HG03135 (cell line): Measurements from ENCODE around the gene TEX36.
"Not testable (repeated sequence)": the region's sequence is repeated elsewhere in the genome, so short reads cannot be mapped to it uniquely, and the experiment has no call there.

ENCODE experiments used
- ATAC-seq: cut with Tn5 transposase; IDR thresholded peaks from one replicate; pipeline ENCODE4 v1.9.1; 2021; ENCODE audit warnings: mild to moderate bottlenecking, moderate library complexity; ENCODE audit not compliant: unreplicated experiment

TEX36 gene

GRCh38 chr10:125683063-125683462 lies at the start of gene TEX36:
TEX36 (minus strand) TSS chr10:125683163; CDS start chr10:125682989, 174 bp downstream.
- no peak for ATAC-seq

DNA sequence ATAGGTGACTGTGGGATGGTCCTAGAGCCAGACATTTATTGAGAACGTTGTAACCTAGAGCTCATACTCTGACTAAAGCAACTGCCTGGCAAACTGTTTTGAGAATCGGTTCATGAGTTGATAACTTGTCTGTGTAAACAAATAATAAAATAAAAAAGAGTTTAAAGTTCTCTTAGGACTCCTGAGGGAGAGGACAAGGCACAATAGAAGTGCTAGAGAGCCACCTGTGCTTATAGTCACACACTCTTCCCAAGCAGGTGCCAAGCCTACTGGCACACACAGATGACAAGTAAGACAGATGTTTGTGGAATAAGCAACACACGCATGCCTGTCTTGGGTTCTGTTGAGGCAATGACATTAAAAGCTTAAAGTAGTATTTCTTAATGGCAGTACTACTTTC lies 44.5 kb upstream of the TEX36 start:
- no peak for ATAC-seq

- ATAC-seq, result no peak
Observed at GRCh38 chr10:125726914-125727313, 44.0 kb upstream of the TEX36 start.

DNA sequence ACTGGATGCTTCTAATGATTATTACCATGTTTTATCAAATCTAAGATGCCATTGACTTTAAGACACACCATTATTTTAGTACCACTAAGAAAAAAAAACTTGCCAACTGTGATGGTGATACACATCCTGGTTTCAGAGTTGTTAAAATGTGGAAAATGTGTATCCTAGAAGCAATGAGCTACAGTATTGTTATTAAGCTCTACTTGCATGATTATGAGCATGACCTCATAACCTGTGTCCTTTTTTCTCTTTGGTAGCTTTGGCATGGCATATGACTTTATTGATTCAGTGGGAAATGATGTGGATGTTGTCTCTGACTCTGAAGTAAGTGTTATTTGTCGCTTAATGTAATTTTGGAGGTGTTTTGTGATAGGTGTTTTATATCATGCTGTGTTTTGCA lies 39.8 kb upstream of the TEX36 start:
- ATAC-seq, result no peak

- ATAC-seq, result no peak
Observed at GRCh38 chr10:125721035-125721434, 38.1 kb upstream of the TEX36 start.

DNA sequence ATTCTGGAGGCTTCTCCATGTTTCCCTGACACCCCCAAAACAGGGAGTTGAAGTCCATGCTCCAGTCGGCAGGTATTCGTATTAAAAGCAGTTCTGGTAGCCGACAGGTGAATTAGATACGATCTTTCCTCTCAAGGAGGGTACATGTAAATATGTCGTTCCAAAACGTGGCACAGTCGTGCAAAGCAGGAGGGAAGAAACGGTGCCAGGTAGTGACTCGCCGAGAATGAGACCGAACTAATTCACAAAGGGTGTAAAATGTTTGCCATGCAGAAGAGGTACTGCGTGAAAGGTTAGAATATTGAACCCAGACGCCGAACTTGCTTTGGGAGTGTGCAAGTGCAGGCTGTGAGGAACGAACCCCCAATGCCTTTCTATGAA lies 37.0 kb upstream of the TEX36 start:
- no peak for ATAC-seq

GRCh38 chr10:125719173-125720001 lies 36.4 kb upstream of the TEX36 start, which contains the start of gene EDRF1:
EDRF1 (plus strand) TSS chr10:125719709; CDS start chr10:125719808, 99 bp downstream.
- ATAC-seq, result peak; percentile 93

- ATAC-seq, result not testable (repeated sequence)
Observed at GRCh38 chr10:125714728-125715127, 31.8 kb upstream of the TEX36 start.

DNA sequence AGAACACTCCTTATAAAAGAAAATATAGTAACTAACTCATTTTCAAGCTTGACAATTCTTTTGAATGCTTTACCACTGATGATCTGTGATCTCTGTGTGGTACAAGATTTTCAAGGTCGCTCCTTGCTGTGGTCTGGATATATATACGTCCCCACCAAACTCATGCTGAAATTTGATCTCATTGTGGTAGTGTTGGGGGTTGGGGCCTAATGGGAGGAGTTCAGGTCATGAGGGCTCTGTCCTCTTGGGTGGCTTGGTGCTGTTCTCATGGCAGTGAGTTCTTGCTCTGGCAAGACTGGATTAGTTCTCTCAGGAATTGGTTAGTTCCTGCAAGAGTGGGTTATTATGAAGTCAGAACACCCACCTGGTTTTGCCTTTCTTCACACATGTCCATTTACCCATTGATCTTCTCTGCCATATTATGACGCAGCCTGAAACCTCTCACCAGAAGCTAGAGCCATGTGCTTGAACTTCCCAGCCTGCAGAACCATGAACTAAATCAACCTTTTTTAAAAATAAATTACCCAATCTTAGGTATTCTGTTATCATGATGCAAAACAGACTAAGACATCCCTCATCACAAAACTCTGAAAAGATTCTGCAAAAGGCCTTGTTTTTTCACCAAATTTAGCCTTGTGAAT lies 28.3 kb upstream of the TEX36 start:
- no peak for ATAC-seq

GRCh38 chr10:125709553-125710474 lies 26.9 kb upstream of the TEX36 start:
- ATAC-seq, result no peak

- ATAC-seq, result peak; percentile 47
Observed at GRCh38 chr10:125708971-125709503, 26.1 kb upstream of the TEX36 start.

- peak; percentile 71 for ATAC-seq
Observed at GRCh38 chr10:125707541-125708468, 24.8 kb upstream of the TEX36 start.

- no peak for ATAC-seq
Observed at GRCh38 chr10:125700355-125700911, 17.5 kb upstream of the TEX36 start.

GRCh38 chr10:125699562-125700143 lies 16.7 kb upstream of the TEX36 start:
- ATAC-seq, result no peak

DNA sequence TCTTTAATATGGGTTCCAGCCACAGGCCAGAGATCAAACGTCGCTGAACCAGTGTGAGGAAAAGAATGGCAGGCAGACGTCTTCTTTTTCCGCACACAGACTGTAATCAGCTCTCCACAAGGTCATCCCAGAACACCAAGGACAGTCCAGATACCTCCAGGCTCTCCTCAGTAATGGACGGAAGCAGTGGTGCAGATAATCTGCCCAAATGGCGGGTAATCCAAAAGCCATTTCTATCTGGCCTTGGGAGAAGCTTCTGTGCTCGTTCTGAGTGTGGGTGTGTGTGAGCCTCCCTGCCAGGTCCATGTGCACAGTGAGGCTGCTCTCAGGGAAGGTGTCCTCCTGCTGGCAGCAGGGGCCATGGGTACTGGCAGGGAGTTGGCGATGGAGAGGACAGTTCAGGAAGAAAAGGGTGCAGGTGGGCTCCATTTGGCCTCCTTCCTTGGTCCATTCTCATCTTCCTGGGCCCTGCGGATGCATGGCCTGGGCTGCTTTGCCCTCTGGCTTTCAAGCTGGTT lies 15.6 kb upstream of the TEX36 start:
- ATAC-seq, result no peak

GRCh38 chr10:125696884-125697283 lies 13.9 kb upstream of the TEX36 start:
- ATAC-seq, result not testable (repeated sequence)

DNA sequence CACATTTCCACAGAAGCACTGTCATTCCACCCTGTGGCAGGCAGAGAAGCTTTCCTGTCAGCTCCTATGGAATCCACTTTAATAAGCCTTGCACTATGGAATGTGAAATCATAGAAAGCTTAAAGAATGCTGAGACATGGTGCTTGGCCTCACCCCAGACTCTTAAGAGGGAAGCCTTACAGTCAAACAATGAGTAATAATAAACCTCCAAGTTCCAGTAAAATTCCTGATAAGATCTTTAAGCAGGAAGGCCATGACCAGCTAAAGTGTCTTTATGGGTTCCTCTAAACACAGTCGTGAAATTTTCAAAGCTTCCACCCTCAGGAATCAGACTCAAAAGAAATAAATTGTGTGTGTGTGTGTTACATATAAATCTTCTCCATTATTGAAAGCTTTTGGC lies 11.9 kb upstream of the TEX36 start:
- ATAC-seq, result no peak

DNA sequence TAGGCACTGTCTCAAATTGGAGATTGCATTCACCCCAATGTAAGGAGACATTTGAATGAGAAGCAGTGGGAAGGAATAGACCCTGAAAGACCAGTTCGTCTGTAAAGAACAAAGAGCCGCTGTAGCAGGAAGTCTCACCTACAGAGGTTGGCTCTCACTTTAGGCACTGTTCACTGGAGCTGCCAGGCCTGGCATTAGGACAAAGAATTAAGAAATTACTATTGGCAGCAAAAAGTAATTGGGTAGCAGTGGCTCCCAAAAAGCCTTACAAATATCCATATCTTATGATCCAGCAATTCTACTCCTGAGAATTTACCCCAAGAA lies 10.5 kb upstream of the TEX36 start:
- ATAC-seq, result no peak
